GM21619 (cell line): Measurements from ENCODE around the gene KDM4C.

Source experiments
- ATAC-seq: cut with Tn5 transposase; IDR thresholded peaks from one replicate; pipeline ENCODE4 v1.9.1; 2021; ENCODE audit not compliant: unreplicated experiment

KDM4C gene

DNA sequence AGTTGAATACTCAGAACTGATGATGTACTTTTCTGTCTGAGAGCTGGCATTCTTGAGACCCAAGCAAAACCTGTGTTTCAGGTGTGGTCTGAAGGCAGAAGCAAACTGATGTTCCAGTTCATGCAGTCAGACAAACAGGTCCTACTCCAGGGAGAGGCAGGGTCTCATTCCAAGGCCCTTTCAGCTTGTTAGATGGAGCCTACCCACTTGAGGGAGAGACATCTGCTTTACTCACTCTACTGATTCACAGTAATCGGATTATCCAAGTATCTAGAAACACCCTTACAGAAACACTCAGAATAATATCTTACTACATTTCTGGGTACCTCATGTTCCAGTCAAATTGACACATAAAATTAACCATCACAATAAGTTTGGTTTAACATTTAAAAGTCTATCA is 207.8 kb downstream of the KDM4C start:
- no peak for ATAC-seq

DNA sequence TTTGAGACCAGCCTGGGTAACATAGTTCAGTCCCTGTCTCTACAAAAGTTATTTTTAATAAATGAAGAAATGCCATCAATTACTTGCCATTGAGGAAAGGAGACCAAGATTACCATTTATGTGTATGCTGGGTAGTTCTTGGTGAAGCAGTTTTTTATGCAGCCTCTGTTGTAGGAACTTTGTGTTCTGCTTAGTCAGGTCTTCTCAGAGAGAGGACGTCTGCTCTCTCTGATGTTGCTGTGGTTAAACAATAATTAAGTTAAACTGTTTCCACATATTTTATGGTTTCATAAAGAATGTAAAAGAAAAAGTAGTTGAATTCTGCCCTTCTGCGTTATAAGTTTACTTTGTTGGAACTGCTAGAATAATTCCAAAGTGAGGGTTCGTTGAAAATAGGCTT is 210.5 kb downstream of the KDM4C start:
- ATAC-seq = no peak

DNA sequence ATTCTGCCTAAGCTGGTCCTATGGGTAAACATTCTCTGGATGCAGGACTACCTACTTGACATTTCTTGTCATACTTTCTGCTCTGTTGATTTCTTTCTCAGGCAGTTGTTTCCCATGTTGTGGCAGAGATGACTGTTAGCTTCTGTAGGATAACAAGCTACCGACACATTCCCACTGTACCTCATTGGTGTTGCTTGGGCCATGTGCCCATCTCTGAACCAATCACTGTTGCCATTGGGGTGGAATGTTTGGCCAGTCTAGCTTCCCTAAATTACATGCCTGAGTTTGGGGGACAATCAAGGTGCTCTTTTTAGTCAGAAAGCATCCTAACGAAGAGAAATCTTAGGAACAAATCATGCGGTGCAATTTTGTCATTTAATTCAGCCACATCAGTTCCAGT is 212.0 kb downstream of the KDM4C start:
- ATAC-seq = no peak

DNA sequence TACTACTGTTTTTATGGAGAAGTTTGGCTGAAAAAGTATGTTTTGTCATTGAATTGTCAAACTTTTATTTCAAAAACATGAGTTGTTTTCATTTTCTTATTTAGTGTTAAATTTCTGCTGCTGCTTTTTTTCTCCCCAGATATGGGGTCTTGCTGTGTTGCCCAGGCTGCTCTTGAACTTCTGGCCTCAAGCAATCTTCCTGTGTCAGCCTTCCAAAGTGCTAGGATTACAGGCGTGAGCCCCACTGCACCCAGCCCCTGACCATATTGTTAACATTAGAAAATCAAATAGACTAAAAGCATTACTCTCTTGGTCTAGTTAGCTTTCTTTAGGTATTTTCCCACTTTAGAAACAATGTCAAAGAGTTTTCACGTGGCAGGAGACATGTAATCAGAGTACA is 215.3 kb downstream of the KDM4C start:
- ATAC-seq = no peak

DNA sequence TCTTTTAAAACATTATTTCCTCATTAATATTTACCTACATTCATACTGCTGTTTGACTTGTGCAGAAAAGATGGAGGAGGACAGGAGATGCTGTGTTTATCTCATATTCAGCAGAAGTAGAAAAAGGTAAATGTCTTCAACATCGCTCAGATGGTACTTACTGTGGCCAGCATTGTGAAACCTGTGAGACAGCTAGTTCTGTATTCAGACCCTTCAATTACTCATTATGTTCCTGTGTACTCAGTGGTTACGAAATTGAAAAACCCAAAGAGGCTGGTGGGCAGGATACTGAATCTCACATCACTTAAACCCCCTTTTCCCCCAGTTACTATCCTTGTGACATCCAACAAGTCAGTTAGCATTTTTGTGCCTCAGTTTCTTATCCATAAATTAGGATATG is 216.0 kb downstream of the KDM4C start:
- peak; percentile 99 for ATAC-seq

DNA sequence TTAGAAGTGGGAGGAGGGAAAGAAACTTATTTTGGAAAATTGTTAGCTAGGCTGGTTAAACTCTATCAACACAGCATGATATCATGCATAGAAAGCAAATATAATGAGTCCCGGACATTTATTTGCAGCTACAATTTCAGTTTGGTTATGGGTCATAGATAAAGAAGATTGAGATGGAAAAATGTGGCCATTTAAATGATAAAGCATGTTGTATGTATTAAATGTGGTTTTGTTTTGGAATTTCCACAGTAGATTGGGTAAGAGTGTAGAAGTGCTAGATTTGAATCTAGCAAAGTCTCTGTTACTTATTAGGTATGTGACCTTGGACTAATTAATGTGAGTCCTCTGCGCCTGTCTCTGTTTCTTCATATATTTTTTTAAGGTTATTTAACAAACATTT is 217.4 kb downstream of the KDM4C start:
- no peak for ATAC-seq

DNA sequence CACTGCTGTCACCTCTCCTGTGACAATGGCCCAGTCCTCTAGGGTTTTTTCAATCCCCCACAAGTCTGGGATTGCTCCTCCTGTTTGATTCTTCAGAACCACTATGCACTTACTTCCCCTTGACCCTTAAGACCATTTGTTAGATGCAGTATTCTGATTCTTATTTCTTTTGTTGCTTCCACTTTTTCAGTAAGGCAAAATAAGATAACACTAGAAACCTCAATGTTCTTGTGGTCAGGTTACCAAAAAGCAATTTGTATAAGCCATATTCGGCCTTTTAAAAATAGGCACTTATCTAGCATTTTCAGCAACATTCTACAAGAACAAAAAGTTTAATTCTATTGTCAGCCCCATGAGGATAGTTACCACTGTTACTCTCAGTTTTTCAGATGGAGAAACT is 220.0 kb downstream of the KDM4C start:
- no peak for ATAC-seq

DNA sequence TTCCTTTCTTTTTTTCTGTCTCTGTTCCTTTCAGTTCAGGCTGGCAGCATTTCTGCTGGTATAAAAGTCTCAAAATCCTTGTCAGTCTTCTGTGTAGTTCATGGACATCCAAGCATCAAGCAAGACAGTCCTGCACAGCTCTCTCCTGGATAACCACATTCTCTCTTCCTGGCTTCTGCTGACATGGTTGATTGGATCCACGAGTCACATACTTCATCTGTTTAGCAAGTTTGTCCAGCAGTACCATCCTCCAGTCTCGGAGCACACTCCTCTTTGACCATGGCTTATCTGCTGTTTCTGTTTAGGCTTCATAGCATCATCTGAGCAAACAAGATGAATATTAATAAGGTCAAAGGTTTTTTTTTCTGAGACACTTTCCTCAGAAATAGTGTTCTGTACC is 220.8 kb downstream of the KDM4C start:
- no peak for ATAC-seq

DNA sequence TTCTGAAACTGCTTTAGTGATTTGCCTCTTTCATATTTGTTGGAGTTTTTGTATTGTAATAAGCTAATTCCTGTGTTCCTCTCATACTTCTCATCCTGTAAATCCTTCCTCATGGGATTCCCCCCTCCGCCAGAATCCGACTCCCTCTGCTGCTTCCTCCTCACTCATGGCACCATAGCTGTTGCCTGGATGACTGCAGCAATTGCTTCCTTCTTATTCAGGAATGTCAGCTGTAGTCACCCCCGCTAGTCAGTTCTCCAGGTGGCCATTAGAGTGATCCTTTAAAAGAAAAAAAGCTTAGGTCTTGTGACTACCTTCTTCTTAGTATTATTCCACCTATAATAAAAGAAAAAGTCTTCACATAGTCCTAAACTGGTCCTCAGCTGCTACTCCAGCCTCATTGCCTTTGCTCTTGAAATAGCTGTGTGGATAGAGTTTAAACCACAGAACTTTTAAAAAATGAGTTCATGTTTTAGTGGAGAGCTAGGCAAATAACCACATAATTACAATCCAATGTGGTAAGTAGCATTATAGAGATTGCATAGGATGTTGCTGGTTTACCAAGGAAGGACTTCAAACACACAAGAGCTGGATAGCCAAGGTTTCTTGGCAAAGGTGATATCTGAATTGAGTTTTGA is 227.3 kb downstream of the KDM4C start:
- no peak for ATAC-seq

DNA sequence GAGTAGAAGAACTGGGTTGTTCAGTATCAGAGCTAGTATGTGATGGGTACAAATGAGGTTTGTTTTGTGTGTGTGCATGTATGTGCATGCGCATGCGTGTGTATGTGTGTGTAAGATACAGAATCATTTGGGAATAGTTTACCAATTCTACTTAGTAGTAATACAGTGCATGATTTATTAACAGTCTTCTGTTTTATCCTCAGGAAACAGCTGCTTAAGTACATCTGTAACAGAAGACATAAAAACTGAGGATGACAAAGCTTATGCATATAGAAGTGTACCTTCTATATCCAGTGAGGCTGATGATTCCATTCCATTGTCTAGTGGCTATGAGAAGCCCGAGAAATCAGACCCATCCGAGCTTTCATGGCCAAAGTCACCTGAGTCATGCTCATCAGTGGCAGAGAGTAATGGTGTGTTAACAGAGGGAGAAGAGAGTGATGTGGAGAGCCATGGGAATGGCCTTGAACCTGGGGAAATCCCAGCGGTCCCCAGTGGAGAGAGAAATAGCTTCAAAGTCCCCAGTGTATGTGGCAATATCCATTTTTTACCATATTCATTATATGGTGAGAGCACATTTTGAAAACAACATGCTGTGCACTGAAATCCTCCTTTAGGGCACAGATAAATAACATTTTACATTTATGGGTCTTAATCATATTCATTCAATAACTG is 228.5 kb downstream of the KDM4C start:
- ATAC-seq = no peak

DNA sequence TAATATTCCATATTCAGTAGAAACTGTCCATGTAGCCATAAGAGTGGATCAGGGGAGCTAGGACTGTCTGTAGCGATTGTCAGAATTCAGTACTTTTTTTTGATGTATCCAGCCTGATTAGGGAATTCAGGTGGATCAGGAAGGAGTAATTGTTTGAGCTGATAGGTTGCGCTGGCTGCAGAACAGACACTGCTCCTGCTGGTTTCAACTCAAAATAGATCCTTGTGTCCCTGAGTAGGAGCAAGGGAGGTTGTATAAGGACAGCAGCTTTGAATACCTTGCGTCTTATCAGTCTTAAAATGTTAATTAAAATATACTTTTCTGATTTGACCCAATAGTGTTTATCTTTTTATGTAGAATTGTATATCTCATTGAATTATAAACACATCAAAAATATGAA is 229.6 kb downstream of the KDM4C start:
- no peak for ATAC-seq

DNA sequence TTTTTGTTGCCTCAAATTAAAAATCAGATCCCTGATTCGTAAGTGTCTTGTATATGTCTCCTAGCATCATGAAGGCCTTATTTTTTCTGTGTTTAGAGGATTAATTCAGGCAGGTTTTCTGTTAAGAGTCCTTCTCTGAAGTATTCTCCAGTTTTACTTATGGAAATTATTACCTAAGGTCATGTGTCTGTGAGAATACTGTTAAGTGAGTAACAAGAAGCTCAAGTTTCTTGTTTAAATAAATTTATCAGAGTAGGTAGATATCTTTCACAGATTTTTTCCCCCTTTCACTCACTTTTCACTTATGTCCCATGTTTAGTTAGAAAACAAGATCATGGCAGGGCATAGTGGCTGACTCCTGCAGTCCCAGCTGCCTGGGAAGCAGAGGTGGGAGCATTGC is 233.6 kb downstream of the KDM4C start:
- ATAC-seq = no peak

DNA sequence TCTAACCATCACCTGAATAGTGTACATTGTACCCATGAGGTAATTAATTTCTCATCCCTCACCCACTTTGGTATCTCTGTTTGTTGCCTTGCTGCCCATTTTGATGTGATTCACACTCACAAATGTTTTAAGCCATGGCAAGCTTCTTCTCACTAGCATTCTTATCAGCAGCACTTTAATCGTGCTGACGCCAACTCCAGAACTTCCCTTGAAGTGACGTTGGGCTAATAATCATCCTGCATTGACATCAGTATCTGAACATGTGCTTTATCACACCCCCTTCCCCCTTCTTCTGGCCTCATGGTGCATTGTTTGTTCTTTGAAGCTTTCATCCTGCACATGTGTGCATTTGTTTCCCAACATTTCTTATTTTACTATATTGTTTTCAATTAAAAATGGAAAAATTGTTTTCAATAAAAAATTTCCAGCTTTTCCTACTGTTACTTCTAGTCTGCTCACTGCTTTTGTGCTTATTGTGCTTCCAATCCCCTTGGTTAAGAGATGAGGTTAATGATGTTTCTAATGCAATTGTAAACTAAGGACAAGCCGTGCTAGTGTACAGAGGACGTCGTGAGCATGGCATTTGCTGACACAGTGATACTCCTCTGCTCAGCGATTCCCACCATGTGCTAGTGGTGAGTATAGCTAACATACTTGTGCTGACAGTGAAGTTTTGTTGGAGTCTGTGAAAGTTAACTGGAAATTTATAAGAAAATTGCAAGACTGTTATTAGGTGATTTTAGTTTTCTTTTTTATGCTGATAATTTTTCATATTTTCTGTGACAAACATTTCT is 238.5 kb downstream of the KDM4C start:
- ATAC-seq = no peak

DNA sequence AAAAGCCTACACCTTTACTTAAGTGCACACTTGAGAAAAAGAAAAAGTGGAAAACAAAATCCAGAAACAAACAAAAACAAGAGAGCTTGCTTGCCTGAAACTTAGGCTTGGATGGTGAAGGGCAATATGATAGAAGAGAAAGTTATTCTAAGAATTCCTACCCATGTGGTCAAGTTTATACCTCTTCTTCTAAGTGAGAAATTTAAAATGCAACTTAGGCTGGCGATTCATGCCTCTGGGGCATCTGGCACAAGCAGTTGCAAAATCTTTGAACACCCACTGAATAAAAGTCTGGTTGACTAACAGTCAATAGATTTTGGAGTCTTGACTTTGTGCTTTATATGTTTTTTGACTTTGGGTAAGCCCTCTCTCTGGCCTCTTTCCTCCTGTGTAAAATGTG is 239.6 kb downstream of the KDM4C start:
- ATAC-seq = no peak

DNA sequence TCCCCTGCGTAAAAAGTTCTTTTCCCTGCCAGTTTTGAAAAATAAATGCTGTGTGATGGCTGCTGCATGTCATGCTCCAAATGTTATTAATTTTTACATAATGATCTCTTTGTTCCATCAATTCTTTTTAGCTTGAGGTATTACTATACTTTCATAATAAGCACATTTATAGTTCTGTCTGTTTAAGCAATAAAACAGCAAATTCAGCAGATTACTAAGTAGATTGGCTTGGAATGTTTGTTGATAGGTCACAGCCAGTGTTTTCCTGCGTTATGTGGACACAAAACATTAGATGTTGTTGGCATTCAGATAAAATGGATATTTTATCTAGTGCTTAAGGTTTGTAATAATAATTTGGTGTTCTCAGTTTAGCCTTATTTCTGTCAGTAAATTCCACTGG is 242.0 kb downstream of the KDM4C start:
- no peak for ATAC-seq

DNA sequence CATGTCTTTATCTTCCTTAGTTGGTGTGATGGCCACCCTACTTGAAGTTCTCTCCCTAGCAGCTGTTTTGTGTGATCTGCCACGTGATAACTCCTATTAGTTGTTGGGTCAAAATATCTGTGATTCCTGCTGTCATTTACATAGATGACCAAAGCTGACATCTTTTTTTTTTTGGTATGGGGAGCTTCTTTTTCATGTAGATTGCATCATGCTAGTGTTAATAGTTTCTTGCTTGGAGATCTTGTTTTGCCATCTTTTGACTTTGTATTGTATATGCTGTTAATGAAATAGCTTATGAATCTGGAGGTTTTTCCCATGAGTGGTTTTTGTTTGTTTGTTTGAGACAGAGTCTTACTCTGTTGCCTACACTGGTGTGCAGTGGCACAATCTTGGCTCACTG is 243.8 kb downstream of the KDM4C start:
- ATAC-seq = no peak

DNA sequence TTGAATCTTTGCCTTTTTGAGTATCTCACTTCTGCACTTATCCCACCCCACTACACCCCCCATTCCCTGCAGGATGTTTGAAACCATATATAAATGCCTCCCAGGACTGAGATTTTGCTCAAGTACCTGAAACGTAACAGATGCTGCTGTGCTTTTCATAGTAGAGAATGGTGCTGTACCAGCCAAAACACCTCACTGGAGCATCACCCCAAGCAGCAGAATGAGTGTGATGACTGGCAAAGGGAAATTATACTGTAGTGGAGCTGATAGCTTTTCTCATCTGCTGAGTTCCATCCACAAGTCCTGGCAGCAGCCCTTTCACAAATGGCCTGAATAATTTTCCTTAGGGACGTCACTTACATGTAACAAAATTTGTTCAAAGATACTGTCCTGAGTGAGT is 246.1 kb downstream of the KDM4C start:
- ATAC-seq = no peak

DNA sequence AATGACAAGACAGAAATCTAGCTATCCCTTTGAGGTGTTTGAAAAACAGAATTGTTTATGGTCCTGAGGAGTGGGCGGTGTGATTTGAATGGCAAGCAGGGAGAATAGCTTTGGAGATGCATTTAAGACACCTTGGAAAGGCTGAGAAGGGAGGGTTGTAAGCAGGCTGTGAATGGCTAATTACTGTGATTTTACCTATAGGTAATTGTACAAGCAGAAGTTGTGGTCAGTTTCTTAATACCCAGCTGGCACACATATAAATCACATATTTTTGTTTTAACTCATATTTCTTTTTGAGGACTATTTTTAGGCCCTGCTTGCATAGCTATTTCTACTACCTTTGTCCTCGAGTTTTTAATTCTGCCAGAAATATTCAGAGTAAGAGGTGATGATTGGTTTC is 248.6 kb downstream of the KDM4C start:
- no peak for ATAC-seq

DNA sequence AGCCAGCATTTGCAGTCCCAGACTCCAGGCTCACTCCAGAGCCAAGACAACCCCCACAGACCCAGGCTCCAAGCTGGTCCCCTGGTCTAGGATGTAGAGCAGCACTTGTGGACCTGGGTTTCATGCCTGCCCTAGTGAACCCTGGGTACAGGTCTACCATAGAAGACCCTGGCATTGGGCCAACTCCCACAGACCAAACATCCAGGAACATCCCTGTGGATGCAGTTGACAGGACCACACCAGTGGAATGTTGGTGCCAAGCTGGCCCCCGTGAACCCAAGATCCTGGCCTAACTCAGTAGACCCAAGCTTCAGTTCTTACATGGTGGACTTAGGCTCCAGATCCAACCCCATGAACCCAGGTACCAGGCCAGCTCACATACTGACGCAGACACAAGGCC is 250.6 kb downstream of the KDM4C start:
- ATAC-seq = no peak

DNA sequence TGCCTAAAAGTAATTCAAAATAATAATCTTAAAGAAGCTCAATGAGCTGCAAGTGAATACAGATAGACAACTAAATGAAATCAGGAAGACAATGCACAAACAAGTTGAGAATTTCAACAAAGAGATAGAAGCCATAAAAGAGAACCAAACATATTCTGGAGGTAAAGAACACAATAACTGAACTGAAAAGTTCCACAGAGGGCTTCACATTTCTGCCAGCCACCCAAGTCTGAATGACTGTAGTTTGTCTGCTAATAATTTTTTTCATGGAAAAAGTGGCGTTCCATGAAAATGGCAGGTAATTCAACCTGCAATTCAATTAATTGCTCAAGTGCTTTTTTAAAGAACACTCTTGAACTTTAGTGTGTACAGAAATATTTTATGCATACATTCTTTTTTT is 251.3 kb downstream of the KDM4C start:
- ATAC-seq = no peak

DNA sequence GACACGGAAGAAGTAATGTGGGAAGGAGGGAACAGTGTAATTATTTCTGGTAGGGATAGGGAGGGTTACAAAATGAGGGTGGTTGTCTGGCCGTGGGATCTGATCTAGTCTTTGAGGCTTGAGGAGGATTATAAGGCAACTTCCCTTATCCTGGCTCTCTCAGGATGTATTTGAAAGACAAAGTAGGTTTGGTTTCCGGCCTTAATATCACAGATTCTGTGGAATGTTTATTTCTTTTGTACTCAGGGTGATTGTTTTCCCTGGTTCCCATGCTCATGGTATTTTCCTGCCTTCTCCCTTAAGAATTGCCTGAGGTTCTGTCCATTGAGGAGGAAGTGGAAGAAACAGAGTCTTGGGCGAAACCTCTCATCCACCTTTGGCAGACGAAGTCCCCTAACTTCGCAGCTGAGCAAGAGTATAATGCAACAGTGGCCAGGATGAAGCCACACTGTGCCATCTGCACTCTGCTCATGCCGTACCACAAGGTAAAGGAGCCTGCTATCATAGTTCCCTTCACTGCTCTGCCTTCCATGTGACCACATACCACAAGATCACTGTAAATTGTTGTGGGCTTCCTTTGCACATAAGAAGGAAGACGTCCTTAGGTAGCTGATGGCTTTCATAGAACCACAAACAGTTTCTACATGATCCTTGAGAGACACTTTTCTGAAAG is 253.8 kb downstream of the KDM4C start:
- no peak for ATAC-seq

DNA sequence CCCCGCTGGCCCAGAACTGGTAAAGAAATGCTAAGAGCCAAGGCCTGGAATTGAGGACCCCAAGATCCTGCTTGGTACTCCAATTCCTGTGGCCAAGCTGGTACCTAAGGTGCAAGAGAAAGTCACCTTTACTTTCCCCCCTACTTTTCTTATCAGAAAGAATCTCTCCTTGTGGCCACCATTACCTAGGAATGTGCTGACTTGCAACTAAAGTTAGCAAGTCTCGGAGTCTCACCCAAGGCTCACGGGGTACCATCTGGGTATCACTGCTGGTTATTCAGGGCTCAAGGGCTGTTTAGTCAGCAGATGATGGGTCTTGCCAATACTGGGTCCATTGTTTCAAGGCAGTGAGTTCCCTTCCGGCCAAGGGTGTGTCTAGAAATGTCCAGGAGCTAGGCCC is 270.2 kb downstream of the KDM4C start:
- ATAC-seq = no peak
